Measurements from ENCODE around the gene NEO1.
A peak's percentile ranks its signal among the peaks of the same experiment; 100 is the strongest.

NEO1 gene

DNA sequence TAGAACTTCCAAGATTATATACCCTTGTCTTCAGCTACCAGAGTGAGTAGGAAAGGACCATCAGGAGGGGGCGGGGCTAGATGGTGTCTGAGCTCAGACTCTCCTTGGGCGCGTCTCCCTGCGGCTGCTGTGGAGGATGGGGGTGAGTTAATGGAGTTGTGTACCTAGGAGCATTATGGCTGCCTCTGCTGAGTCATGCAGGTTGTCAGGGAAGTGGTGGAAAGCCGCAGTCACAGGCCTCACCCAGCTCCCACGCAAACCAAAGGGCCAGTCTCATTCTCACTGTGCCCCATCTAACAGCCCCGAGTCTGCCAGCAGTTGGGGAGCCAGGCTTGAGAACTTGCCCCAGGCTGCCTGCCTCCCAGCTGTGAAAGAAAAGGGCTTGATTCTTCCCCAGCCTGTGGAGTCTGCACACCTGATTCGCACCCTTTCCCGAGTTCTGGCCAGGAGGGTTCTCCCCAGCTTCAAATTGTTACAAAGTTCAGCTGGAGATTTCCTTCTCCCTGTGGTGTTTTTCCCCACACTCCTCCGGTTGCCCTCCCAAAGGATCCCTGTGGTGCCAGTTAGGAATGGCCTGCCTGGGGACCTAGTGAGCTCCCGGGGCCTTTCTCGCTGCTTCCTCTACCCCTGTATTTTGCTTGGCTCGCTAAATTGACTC, 173.2 kb downstream of the NEO1 start:
- DNase-seq (ENCODE audit: low read depth in 1 of 2, low spot score in 1 of 2): no peak
- in situ Hi-C loops (cut with HindIII; ENCODE audit: low pct_unique_long_range_greater_than_20kb, low sequenced_read_pairs): no loop called here
- TF ChIP-seq JUND (IDR thresholded peaks at IDR 0.05; ENCODE audit: low read depth): no peak

DNA sequence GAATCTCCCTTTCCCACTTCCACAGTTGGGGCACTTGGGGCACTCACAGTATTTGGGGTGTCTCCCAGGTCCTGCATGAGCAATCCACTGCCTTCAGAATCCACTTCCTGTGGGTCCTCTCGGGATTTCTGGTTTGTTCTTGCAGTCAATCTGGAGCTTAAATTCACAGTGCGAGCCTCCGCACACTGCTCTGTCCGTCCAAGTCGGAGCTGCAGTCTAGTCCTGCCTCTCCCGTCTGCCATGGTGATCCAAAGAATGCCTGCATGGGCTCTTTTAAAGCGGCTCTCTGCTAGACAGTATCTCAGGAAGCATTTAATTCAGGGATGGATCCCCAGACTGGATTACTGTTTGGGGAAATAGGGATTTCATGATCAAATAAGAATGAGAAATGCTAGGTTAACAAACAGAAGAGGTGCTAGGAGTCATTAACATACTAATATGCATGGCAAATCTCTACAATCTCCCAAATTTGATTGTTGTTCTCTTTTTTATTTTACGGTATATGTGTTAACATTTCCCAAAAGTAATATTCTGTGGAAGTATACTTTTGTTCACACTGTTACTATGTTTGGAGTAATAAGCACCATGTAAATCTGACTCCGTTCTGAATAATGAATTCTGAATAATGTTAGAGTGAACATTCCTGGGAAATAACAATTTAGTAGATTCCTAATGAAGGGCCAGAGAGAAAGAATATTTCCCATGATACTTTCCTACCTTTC, 174.0 kb downstream of the NEO1 start:
- DNase-seq (ENCODE audit: low read depth in 1 of 2, low spot score in 1 of 2): no peak
- in situ Hi-C loops (cut with HindIII; ENCODE audit: low pct_unique_long_range_greater_than_20kb, low sequenced_read_pairs): no loop called here
- TF ChIP-seq JUND (IDR thresholded peaks at IDR 0.05; ENCODE audit: low read depth): no peak

DNA sequence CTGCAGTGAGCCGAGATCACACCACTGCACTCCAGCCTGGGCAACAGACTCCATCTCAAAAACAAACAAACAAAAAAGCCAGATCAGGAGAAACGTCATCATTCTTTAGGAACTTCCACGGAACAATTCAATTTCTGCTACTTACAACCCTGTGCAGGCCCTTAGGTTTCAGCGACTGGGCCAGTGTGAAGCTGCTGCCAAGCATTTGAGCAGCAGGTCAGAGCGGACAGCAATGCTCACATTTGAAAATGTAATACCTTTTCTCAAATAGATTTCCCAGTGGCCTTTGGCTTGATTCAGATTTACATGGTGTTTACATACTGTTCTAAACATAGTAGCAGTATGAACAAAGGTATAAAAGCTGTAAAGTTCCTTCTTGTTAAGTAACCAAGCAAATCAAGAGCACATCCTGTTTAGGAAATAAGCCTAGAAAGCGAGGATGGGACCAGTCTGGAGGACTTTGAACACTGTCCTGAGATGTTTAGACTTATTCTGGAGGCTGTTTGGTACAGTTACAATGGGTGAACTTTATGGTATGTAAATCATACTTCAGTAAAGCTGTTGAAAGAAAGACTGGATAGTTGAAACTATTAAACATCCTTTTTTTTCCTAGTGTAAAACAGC, 175.3 kb downstream of the NEO1 start:
- in situ Hi-C loops (cut with HindIII; ENCODE audit: low pct_unique_long_range_greater_than_20kb, low sequenced_read_pairs): no loop called here
- no peak for DNase-seq (ENCODE audit: low read depth in 1 of 2, low spot score in 1 of 2)
- no peak for TF ChIP-seq JUND (IDR thresholded peaks at IDR 0.05; ENCODE audit: low read depth)

DNA sequence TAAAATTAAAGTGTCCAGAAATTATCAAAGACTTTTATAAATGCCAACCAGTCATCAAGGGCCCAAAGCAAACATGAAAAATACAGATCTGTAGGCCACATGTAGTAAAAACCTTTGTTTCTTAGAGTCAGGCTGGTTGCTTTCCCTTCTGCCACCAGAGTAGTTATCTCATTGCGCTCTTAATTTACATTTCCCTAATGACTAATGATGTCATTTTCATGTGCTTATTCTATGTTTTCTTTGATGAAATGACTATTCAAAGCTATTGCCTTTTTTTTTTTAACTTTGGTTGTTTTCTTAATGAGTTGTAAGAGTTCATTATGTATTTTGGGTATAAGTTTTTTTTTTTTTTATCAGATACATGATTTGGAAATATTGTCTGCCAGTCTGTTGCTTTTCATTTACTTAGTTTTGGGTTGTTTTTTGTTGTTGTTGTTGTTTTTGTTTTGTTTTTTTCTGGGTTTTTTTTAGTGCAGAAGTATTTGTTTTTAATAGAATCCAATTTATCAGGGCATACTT, 175.9 kb downstream of the NEO1 start:
- no peak for TF ChIP-seq JUND (IDR thresholded peaks at IDR 0.05; ENCODE audit: low read depth)
- in situ Hi-C loops (cut with HindIII; ENCODE audit: low pct_unique_long_range_greater_than_20kb, low sequenced_read_pairs): no loop called here
- no peak for DNase-seq (ENCODE audit: low read depth in 1 of 2, low spot score in 1 of 2)

DNA sequence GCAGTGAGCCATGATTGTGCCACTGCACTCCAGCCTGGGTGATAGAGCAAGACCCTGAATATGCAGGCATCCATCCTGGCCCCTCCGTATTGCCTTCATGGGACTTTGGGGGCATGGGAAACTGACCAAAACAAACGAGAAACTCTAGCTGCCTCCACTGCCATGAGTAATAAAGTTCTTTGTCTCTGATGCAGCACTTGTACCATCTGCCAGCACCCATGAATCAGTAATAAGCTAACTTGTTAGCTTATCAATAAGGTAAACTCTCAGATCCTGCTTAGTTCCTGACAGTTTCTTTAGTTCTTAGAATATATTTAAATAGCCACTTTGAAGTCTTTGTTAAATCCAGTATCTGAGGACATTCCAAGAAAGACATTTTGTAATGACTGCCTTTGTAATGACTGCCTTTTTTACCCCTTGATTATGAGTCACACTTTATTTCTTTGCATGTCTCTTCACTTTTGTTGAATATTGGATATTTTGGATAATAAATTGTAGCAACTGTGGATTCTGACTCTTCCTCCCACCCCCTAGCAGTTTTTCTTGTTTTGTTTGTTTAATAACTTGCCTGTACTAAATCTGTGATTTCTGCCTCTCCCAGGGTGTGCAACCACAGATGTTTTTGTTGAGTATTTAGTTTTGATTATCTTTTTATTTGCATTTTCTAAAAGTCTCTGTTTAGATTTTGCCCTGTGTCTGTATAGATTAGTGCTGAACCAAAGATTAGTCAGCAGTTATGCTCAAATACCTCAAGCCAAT, 179.6 kb downstream of the NEO1 start:
- no peak for TF ChIP-seq JUND (IDR thresholded peaks at IDR 0.05; ENCODE audit: low read depth)
- DNase-seq (ENCODE audit: low read depth in 1 of 2, low spot score in 1 of 2): no peak
- in situ Hi-C loops (cut with HindIII; ENCODE audit: low pct_unique_long_range_greater_than_20kb, low sequenced_read_pairs): no loop called here

GRCh38 chr15:73232776-73233175, 180.5 kb downstream of the NEO1 start:
- DNase-seq (ENCODE audit: low read depth in 1 of 2, low spot score in 1 of 2): no peak
- in situ Hi-C loops (cut with HindIII; ENCODE audit: low pct_unique_long_range_greater_than_20kb, low sequenced_read_pairs): no loop called here
- TF ChIP-seq JUND (IDR thresholded peaks at IDR 0.05; ENCODE audit: low read depth): no peak

DNA sequence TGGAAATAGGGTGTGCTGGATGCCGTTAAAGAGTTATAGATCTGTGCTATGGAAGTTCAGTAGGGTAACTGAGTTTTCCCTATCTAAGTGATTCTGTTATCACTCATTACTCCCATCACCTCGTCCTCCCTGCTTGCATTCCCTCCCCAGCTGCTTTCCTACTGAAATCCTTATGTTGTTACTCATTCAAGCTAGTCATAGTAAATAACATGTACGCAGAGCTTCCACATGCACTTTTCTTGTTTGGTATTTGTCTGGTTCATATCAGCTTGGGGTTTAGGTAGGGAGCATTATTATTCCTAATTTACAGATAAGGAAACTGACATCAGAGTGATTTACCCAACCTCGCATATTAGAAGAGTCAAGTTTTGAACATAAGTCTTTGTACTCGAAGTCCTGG, 181.4 kb downstream of the NEO1 start:
- no peak for TF ChIP-seq JUND (IDR thresholded peaks at IDR 0.05; ENCODE audit: low read depth)
- in situ Hi-C loops (cut with HindIII; ENCODE audit: low pct_unique_long_range_greater_than_20kb, low sequenced_read_pairs): no loop called here
- DNase-seq (ENCODE audit: low read depth in 1 of 2, low spot score in 1 of 2): no peak

DNA sequence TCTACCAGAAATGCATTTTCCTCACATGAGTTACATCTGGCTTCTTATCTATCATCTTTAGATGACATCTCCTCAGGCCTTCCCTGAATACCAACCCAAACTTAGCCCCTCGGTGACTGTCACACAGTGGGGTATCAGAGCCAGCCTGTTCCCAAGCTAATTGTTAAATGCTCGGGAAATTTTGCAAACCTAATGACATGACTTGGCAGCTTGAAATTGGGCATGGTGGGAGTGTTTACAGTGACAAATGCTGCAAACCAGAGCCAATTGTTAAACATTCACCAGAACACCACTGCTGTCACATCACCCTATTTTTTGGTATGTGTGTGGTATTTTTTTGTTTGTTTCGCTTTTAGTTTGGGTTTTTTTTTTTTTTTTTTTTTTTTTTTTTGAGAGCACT, 185.6 kb downstream of the NEO1 start:
- no peak for DNase-seq (ENCODE audit: low read depth in 1 of 2, low spot score in 1 of 2)
- no peak for TF ChIP-seq JUND (IDR thresholded peaks at IDR 0.05; ENCODE audit: low read depth)
- in situ Hi-C loops (cut with HindIII; ENCODE audit: low pct_unique_long_range_greater_than_20kb, low sequenced_read_pairs): no loop called here

DNA sequence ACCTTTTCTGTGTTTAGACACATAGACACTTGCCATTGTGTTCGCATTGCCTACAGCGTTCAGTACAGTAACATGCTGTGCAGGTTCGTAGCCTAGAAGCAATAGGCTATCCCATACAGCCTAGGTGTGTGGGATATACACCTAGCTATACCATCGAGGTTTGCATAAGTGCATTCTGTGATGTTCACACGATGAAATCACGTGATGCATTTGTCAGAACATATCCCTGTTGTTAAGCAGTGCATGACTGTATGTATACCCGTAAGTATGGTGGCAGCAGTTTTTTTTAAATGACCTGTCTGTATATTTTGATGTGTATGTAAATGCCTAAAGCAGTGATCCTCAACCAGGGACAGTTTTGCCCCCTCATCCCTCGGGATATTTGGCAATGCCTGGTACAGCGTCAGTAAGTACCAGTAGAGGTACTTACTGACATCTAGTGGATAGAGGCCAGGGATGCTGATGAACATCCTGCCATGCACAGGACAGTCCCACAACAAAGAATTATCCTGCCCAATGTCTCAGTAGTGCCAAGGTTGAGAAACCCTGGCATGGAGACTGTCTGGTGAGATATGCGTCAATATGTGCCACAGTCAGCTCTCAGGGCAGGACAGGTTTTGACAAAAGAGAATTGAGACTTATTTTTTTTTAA, 187.4 kb downstream of the NEO1 start:
- DNase-seq (ENCODE audit: low read depth in 1 of 2, low spot score in 1 of 2): peak in 1 of 2 experiments; percentile 51
- no peak for TF ChIP-seq JUND (IDR thresholded peaks at IDR 0.05; ENCODE audit: low read depth)
- in situ Hi-C loops (cut with HindIII; ENCODE audit: low pct_unique_long_range_greater_than_20kb, low sequenced_read_pairs): no loop called here

GRCh38 chr15:73240866-73241499, 188.7 kb downstream of the NEO1 start:
- no peak for TF ChIP-seq JUND (IDR thresholded peaks at IDR 0.05; ENCODE audit: low read depth)
- DNase-seq (ENCODE audit: low read depth in 1 of 2, low spot score in 1 of 2): peak; percentile 21 to 75
- in situ Hi-C loops (cut with HindIII; ENCODE audit: low pct_unique_long_range_greater_than_20kb, low sequenced_read_pairs): no loop called here

DNA sequence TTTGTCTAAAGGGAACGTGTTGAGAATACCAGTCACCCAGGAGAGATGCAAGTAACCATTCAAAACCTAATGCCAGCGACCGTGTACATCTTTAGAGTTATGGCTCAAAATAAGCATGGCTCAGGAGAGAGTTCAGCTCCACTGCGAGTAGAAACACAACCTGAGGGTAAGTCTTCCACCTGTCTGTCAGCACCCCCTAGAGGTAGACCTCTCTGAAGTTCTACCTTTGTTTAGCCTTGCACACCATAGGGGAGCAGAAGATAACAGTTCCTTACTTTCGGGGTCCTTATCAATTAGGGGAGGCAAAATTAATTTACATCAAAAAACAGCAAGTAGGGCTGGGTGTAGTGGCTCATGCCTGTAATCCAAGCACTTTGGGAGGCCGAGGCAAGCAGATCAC, 192.1 kb downstream of the NEO1 start:
- peak in 1 of 2 experiments; percentile 60 for DNase-seq (ENCODE audit: low read depth in 1 of 2, low spot score in 1 of 2)
- no peak for TF ChIP-seq JUND (IDR thresholded peaks at IDR 0.05; ENCODE audit: low read depth)
- in situ Hi-C loops (cut with HindIII; ENCODE audit: low pct_unique_long_range_greater_than_20kb, low sequenced_read_pairs): no loop called here

GRCh38 chr15:73246439-73246838, 194.2 kb downstream of the NEO1 start:
- DNase-seq (ENCODE audit: low read depth in 1 of 2, low spot score in 1 of 2): no peak
- in situ Hi-C loops (cut with HindIII; ENCODE audit: low pct_unique_long_range_greater_than_20kb, low sequenced_read_pairs): no loop called here
- TF ChIP-seq JUND (IDR thresholded peaks at IDR 0.05; ENCODE audit: low read depth): no peak
